Measurements from ENCODE around the gene CMSS1.

The CMSS1 gene

DNA sequence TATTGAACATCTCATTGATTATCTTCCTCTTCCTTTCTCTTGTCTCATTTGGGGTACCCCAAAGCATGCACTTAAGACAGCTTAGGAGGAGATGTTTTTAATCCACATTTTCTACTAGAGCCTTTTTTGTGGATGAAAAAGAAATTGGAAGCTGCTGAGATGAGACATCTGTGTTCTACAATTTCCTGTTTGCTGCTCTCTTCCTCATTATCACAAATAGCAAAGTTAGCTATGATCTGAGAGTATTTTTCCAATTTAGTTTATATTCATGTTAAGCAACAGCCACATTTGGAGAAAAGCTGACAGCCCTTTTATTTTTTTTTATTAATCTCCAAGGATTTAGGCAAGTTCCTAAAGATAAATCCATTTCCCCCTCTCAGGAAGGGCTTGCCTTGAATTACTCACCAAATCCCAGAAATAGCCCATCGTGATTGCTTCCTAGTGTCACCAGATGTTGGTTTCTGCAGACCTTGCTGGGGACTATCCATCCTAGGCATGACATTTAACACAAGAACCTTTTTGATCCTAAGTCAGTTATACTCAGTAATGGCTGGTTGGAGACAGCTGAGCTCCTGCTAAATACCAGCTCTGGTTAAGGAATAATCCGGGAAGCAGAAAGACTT is 367.4 kb downstream of the CMSS1 start:
- TF ChIP-seq, protein P1, sequence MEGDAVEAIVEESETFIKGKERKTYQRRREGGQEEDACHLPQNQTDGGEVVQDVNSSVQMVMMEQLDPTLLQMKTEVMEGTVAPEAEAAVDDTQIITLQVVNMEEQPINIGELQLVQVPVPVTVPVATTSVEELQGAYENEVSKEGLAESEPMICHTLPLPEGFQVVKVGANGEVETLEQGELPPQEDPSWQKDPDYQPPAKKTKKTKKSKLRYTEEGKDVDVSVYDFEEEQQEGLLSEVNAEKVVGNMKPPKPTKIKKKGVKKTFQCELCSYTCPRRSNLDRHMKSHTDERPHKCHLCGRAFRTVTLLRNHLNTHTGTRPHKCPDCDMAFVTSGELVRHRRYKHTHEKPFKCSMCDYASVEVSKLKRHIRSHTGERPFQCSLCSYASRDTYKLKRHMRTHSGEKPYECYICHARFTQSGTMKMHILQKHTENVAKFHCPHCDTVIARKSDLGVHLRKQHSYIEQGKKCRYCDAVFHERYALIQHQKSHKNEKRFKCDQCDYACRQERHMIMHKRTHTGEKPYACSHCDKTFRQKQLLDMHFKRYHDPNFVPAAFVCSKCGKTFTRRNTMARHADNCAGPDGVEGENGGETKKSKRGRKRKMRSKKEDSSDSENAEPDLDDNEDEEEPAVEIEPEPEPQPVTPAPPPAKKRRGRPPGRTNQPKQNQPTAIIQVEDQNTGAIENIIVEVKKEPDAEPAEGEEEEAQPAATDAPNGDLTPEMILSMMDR (IDR thresholded peaks at IDR 0.05), result no peak
- peak overlapping the region in 1 of 2 donors; percentile 38 for H3K27ac ChIP-seq
- no peak overlapping the region for H3K4me3 ChIP-seq
- DNase-seq (ENCODE audit: low spot score), result no peak

DNA sequence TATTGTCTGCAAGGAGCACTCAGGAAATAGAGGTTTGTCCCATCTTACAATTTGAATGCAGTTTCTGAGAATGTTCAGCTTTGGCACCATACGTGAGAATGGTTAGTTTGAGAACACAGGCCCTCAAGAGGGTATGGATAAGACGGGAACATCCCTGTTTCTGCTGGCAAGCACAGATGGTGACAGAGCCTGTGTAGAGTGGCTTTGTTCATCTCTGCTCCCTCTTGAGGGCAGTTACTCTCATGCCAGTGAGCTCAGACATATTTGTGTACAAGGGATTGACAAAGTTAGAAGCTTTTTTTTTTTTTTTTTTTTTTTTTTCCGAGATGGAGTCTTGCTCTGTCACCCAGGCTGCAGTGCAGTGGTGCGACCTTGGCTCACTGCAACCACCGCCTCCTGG is 368.2 kb downstream of the CMSS1 start:
- Histone ChIP-seq H3K4me3 (no peak overlapping the region), H3K27ac (no peak overlapping the region)
- no peak for DNase-seq (ENCODE audit: low spot score)
- TF ChIP-seq, protein P1 (IDR thresholded peaks at IDR 0.05), result no peak

DNA sequence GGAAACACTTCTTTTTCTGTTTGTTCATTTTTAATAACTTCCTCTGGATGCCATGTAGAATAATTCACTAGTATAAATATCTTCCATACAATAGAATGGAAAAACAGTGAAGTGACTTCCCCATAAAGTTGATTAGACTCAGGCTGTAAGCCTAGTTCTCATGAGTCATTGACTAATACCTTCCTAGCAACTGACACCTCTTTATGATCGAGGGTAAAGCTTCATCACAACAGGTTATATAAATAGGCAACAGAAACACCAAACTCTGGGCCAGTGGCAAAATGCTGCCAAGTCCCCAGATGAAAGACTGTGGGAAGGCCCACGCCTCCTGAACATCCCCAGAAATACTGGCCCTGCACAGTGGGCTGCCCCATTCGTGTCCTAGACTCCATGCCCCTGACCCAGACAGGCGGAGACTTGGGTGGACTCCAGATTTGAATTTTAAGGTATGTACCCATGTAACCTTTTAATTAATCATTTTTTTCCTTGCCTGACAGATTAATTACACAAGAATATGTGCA is 371.8 kb downstream of the CMSS1 start:
- TF ChIP-seq, protein P1 (IDR thresholded peaks at IDR 0.05), result no peak
- no peak overlapping the region for H3K4me3 ChIP-seq
- no peak overlapping the region for H3K27ac ChIP-seq
- no peak for DNase-seq (ENCODE audit: low spot score)

DNA sequence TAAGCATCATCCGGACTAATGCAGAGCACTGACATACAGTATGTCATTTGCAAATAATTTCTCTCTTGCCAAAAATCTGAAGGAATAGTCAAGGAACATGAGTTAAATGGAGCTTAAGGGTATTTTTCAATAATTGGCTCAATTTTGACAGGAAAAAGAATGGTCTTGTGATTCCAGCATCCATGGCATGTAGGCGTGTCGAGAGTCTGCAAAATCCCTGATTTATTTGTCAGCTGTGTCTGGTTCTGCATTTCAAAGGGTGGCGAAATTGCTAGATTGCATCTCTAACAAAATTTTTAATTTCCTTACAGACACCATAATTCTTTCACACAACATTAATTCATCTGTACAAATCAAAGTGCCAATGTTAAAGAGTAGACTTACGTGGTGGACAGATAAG is 377.7 kb downstream of the CMSS1 start:
- Histone ChIP-seq H3K27ac (no peak overlapping the region), H3K4me3 (no peak overlapping the region)
- TF ChIP-seq, protein P1 (IDR thresholded peaks at IDR 0.05), result no peak
- no peak for DNase-seq (ENCODE audit: low spot score)

DNA sequence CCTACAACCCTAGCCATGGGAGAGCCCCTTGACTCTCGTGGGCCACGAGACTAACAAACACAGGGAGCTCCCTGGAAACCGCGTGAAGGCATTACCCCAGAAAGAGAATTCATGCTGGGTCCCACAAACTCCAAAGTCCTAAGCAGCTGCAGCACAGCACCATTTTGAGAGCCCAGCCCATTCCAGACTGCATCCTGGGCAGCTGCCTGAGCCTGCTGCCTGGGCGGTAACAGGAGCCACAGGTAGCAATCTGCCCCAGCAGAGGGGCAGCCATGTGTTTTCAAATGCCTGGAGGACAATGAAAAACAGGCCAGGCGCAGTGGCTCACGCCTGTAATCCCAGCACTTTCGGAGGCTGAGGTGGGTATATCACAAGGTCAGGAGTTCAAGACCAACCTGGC is 380.2 kb downstream of the CMSS1 start:
- TF ChIP-seq, protein P1 (IDR thresholded peaks at IDR 0.05), result no peak
- no peak for DNase-seq (ENCODE audit: low spot score)
- H3K27ac ChIP-seq, result no peak overlapping the region
- no peak overlapping the region for H3K4me3 ChIP-seq

DNA sequence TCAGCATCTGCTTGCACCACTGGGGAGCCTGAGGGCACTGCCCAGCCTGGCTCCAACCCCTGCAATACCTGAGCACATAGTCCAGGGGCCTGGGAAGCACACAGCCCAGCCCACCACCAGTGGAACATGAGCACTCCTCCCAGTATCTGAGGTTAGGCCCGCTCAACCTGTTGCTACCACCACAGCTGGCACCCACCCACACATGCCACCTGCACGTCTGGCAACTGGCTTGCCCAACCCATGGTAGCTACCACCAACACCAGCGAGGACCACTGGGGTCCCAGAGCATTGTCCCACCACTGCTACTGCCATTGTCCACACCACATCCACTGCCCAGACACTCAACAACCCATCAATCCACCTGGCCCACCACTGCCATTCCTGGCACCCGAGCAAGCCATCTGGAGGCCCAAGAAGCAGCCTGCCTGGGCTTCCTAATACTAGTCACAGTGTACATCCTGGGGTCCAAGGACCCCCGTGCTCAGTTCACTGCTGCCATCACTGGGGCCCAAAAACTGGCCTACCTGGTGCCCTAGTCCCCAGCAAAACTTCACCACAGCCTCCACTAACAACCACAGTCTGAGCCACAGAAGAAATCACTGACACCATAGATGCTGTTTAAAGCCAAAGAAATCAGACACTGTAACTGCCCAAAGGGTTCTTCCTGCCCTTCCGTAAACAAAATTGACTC is 381.1 kb downstream of the CMSS1 start:
- DNase-seq (ENCODE audit: low spot score), result no peak
- TF ChIP-seq, protein P1 (IDR thresholded peaks at IDR 0.05), result no peak
- Histone ChIP-seq H3K4me3 (no peak overlapping the region), H3K27ac (no peak overlapping the region)

DNA sequence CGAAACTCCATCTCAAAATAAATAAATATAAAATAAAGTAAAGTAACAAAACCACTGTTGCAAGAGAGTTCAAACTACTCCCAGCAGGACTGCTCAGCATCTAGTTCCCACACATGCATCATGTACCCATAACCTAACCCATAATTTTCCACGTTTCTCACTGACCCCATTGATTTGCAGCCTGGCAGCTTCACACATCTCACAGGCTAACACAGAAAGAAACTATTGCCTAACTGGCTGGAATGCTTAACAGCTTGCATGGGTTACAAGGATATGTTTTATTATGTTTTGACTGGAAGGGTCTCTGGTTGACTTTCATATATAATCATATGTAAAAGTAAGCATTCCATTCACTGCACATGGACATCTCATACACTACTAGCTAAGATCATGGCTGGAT is 387.5 kb downstream of the CMSS1 start:
- H3K27ac ChIP-seq, result no peak overlapping the region
- TF ChIP-seq, protein P1 (IDR thresholded peaks at IDR 0.05), result no peak
- no peak for DNase-seq (ENCODE audit: low spot score)
- H3K4me3 ChIP-seq, result no peak overlapping the region
